GM19397 (cell line): ENCODE measurements around the gene SLC12A7.

Experiments used
- ATAC-seq: cut with Tn5 transposase; IDR thresholded peaks from one replicate; pipeline ENCODE4 v1.9.1; 2021; ENCODE audit warnings: mild to moderate bottlenecking, moderate library complexity; ENCODE audit not compliant: unreplicated experiment

SLC12A7 gene

DNA sequence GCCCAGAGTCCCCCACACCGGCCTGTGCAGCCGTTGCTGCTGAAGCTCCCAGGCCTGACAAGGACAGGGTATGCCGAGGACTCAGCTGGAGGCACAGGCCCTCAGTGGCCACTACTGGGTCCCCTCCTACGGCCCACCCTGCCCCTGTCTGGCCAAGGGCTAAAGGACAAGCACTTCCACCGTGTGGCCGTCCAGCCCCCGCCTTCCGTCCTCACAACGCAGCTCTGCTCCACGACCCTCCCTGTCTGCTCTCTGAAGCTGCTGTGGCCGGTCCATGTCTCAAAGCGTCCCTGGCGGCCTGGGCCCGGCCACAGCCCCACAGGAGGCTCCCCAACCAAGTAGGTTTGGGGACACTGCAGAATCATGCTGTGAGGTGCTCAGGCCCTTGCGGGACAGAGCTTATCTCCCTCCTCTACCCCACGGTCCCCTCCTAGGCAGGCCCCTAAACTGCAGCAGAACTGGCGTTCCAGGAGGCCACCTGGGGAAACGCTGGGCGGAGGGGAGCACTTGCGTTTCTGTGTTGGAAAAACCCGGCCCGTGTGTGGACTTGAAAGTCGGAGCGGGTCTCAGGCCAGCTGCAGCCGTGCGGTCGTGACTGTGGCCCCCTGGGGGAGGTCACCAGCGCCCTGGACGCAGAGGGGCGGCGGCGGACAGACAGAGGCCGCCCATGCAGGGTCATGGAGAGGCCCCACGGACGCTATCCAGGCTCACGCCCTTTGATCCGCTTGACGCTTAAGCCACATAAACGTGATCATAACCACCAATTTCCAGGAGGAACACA lies 57.7 kb downstream of the SLC12A7 start:
- no peak for ATAC-seq

DNA sequence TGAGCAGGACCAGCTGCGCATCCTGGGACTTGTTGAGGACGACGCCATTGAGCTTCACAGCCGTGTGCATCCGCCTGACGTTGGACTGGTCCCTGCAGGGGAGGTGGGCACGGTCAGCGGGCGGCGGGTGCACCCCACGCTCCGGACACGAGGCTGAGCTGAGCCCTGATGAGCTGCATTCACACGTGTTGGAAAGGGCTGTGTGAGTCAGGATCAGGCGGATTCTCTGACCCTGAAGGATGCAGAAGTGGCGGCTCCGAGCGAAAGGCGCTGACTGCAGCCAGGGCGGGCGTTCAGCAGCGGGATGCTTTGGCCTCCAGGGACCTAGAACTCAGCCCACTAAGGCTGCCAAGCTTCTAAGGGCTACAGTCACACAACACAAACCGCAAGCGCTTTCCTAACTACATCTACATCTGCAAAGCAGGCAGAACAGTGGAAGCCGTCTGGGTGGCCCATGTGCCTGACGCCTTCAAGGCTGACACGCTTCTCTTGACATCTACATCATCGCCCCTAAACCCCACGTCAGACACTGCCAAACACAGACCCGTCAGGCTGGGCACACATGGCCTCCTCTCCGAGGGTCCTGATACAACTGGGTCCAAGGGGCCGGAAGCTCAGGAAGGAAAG lies 58.4 kb downstream of the SLC12A7 start:
- no peak for ATAC-seq

DNA sequence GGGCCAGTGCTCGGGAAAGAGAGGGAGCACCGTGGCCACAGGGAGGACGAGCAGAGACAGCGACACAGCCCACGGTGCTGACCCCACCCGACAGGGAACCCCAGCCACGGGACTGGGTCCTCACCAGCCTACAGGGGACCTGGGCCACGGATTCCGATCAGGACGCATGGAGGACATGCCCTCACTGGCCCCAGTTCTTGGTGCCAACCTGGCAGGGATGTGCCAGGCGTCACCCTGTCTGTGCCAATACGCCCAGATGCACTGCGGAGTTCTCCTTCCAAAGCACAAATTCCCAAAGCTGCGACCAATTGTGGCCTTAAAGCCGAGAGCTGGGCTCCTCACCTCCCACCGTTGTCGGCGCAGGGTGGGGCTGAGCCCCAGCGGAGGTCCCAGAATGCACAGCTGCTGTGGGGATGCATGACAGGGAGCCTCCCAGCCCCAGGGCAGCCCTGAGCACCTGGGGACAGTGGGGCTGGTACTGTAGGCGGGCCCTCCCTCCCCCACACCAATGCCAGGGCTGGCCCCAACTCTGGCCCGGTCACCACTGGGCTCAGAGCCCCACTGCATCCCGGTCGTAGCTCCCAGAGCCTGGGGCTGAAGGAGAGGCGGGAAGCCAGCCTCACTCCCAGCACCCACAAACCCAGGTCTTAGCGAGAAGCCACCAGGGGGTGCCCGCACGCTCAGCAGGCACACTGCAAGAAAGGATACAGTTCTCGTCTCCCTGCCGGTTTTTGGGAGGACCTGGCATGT lies 59.0 kb downstream of the SLC12A7 start:
- ATAC-seq: no peak

GRCh38 chr5:1052076-1052475 lies 59.8 kb downstream of the SLC12A7 start:
- no peak for ATAC-seq

DNA sequence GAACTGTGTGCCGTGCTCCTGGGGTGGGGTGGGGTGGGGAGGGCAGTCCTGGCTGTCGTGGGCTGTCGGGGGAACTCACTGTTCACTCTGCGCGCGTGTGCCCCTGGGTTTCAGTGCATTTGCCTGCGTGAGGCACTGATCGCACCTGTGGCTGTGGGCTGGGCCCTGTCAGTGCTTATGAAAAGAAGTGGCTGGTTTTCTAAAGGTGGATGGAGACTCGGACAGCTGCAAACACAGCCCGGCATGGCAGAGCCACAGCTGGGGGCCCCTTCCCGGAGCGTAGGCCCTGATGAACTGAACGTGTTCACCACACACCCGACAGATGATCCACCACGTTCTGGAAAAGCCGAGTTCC lies 60.5 kb downstream of the SLC12A7 start:
- no peak for ATAC-seq

DNA sequence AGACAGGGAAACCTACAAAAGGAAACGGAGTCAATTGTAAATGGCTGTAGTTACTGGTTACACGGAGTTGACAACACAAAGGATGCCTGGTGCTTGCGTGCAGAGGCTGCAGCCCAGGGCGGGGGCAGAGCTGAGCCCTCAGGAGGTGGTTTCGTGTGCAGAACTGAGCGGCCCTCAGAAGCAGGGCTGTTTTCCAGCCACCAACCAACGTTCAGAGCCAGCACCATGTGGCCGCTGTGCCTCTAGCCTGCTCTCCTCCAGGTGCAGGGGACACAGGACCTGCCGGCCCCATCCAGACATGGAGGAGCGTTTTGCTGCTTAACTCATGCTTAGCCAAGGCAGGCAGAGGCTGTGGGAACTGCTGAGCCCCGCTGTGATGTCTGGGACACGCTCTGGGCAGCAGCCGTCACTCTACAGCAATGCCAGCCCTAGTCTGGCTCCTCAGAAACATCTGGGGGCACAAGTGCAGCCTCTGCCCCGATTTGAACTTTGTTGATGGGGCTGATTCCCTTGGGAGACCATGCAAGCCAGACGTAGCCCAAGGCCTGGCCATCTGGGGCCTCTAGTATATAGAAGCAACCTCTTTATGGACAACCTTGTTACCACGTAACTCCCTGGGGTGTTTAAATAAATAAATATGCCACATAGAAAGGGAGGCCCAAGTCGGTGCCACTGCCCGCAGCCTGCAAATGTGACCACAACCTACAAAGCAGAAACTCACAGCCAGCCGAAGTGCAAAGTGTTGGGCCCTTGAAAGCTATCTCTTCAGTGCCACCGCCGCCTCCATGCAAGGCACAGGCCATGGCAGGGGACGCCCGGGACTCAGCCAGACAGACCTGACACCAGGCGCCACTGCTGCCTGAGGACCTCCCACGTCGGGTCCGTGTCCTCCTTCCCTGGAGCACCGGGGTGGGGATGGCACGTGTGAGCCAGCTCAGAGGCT lies 61.2 kb downstream of the SLC12A7 start:
- ATAC-seq: no peak

- no peak for ATAC-seq
Observed at GRCh38 chr5:1048861-1049838, 62.7 kb downstream of the SLC12A7 start.

GRCh38 chr5:1048162-1048721 lies 63.6 kb downstream of the SLC12A7 start:
- ATAC-seq: no peak

DNA sequence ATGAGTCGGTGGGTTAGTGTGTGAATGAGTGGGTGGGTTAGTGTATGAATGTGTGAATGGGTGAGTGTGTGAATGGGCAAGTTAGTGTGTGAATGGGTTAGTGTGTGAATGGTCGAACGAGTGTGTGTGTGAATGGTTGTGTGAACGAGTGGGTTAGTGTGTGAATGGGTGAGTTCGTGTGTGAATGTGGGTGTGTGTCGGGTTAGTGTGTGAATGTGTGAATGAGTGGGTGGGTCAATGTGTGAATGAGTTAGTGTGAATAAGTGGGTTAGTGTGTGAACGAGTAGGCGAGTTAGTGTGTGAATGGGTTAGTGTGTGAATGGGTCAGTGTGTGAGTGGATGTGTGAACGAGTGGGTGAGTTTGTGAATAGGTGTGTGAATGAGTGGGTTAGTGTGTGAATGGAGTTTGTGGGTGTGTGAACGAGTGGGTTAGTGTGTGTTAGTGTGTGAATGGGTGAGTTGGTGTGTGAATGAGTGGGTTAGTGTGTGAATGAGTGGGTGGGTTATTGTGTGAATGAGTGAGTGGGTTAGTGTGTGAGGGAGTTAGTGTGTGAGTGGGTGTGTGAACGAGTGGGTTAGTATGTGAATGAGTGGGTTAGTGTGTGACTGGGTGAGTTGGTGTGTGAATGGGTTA lies 64.4 kb downstream of the SLC12A7 start:
- ATAC-seq: no peak

DNA sequence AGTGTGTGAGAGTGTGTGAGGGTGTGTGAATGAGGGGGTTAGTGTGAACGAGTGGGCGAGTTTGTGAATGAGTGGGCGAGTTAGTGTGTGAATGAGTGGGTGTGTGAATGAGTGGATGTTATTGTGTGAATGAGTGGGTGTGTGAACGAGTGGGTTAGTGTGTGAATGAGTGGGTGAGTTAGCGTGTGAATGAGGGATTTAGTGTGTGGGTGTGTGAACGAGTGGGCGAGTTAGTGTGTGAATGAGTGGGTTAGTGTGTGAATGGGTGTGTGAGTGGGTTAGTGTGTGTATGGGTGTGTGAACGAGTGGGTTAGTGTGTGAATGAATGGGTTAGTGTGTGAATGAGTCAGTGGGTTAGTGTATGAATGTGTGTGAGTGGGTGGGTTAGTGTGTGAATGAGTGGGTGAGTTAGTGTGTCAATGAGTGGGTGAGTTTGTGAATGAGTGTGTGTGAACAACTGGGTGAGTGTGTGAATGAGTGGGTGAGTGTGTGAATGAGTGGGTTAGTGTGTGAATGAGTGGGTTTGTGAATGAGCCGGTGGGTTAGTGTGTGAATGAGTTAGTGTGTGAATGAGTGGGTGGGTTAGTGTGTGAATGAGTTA lies 65.8 kb downstream of the SLC12A7 start:
- no peak for ATAC-seq

- ATAC-seq: no peak
Observed at GRCh38 chr5:1044117-1044516, 67.7 kb downstream of the SLC12A7 start.

- no peak for ATAC-seq
Observed at GRCh38 chr5:1043327-1043726, 68.5 kb downstream of the SLC12A7 start.

- no peak for ATAC-seq
Observed at GRCh38 chr5:1042626-1043025, 69.2 kb downstream of the SLC12A7 start.

GRCh38 chr5:1041225-1042143 lies 70.4 kb downstream of the SLC12A7 start:
- ATAC-seq: no peak

DNA sequence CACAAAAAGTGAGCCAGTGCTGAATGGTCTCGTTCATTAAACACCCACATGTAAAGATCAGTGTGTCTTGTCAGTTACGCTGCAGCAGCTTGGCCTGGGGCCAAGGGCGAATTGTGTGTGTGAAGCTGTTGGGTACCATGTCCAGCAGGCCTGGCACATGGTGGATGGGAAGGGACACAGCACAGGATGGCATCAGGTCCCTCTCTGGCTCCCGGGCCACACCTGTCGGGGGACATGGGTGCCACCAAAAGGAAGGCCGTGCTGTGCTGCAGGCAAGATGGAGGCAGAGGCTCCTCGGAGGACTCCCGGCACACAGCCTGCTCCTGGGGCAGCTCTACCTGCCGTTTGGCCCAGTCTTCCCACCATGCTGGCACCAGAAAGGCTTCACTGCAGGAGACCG lies 71.3 kb downstream of the SLC12A7 start:
- no peak for ATAC-seq

DNA sequence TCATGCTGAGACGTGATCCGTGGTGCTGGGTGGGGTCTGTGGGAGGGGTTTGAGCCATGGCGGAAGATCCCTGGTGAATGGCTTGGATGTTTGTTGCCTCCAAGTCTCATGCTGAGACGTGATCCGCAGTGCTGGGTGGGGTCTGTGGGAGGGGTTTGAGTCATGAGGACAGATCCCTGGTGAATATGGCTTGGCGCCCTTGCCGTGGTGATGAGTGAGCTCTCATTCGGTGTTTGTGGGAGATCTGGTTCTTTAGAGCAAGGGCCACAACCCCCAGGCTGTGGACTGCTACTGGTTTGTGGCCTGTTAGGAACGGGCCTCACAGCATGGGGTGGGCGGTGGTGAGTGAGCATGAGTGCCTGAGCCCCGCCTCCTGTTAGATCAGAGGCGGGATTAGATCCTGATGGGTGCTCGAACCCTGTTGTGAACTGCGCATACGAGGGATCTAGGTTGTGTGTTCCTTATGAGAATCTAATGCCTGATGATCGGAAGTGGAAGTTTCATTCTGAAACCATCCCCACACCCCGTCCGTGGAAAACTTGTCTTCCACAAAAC lies 72.1 kb downstream of the SLC12A7 start:
- ATAC-seq: no peak

GRCh38 chr5:1039210-1039548 lies 72.7 kb downstream of the SLC12A7 start:
- ATAC-seq: no peak
